Thyroid gland (tissue), 4 donors: ENCODE data around the gene GCNA. TPM values are rescaled to one million over a fixed set of nuclear protein-coding genes. Genes with fewer than 3 reads are reported as not detected.
A peak's percentile ranks its signal among the peaks of the same experiment; 100 is the strongest.
"Not testable (repeated sequence)": the region's sequence is repeated elsewhere in the genome, so short reads cannot be mapped to it uniquely, and the experiment has no call there.

ENCODE experiments used
- DNase-seq, 2 donors: peaks; one replicate each; pipeline ENCODE4 v3.0.0-alpha.2; 2019
- H3K27ac ChIP-seq, 3 donors: fragments of 200-600 bp; sonication (generic); 1 replicate in 2 of 3; 2 replicates in 1 of 3; pipeline ENCODE4 v1.5.1; 2016 to 2019; ENCODE audit warnings: mild to moderate bottlenecking in 1 of 3, moderate library complexity in 1 of 3
- H3K27me3 ChIP-seq: fragments of 200-600 bp; sonication (generic); one replicate; pipeline ENCODE4 v1.5.1; 2019
- H3K36me3 ChIP-seq, 2 donors: fragments of 200-600 bp; sonication (generic); one replicate each; pipeline ENCODE4 v1.5.1; 2016 to 2019
- H3K4me1 ChIP-seq, 2 donors: fragments of 200-600 bp; sonication (generic); one replicate each; pipeline ENCODE4 v1.5.1; 2017 to 2019
- H3K4me3 ChIP-seq, 3 donors: fragments of 200-600 bp; sonication (generic); replicated peaks in 1 of 3; 1 replicate in 2 of 3; 2 replicates in 1 of 3; pipeline ENCODE4 v1.5.1; 2016; ENCODE audit warnings: mild to moderate bottlenecking in 1 of 3
- H3K9me3 ChIP-seq: fragments of 200-600 bp; sonication (generic); one replicate; pipeline ENCODE4 v1.5.1; 2017
- POLR2A ChIP-seq, 2 donors: fragments of 450-650 bp; IDR thresholded peaks; one replicate each; pipeline ENCODE4 v1.6.1; 2017; ENCODE audit warnings: antibody characterized with exemption in 2 of 2, mild to moderate bottlenecking in 2 of 2, moderate library complexity in 1 of 2
- WGBS, 2 donors: methylation state at CpG; one replicate each; pipeline ENCODE4 v1.1.5; 2017; 5-methylcytosine and 5-hydroxymethylcytosine counted together
- intact Hi-C: fragments of 100-400 bp; cut with DNase I; formaldehyde crosslinking; loops from one replicate; pipeline ENCODE4 v1.15.1; 2023
- total RNA-seq, 4 donors: library from RNA; depleted of rRNA; stranded (reverse); fragments of >200 nt; gene quantifications; one replicate each; pipeline ENCODE4 v1.2.3, GENCODE V29; 2016
- TF ChIP-seq, protein P1 (sequence below), 6 experiments: fragments of 200-600 bp in 3 of 6; fragments of 450-650 bp in 3 of 6; sonication (generic) in 3 of 6; IDR thresholded peaks; one replicate each; pipeline ENCODE4 v1.5.1; 2016 to 2019; ENCODE audit warnings: antibody characterized with exemption in 6 of 6, mild to moderate bottlenecking in 2 of 6, inconsistent platforms in 1 of 6, moderate library complexity in 1 of 6

GCNA gene
- total RNA-seq, 4 donors from 2014 or later = 1.8 to 3.6 (median 2.5) TPM

DNA sequence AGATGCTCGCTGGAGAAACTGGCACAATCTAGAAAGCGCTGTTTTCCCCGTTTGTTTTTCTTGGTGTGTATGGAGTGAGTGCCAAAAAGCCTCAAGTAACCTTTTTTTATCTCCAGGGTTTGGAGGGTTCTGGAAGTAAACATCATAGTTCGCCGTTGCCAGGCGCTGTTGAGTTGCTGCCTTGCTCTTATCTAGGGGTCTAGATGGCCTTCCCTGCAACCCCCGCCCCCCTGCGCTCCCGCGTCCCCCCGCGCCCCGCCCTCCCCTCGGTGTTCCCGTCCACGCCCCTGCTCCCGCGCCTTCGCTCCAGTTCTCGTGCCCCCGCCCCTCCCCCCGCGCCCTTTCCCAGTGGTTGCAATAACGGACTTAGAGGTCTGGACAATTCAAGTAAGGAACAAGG, 555 bp upstream of the GCNA start:
- Histone ChIP-seq H3K4me3 (no peak overlapping the region), H3K4me1 (no peaks in the 10 kb centered on the region), H3K27ac (no peak overlapping the region), H3K27me3 (no peaks in the 10 kb centered on the region), H3K9me3 (no peaks in the 10 kb centered on the region), H3K36me3 (peaks cover 14% of the 10 kb centered on the region in 2 donors)
- TF ChIP-seq POLR2A (IDR thresholded peaks at IDR 0.05) = no peak
- TF ChIP-seq, protein P1, sequence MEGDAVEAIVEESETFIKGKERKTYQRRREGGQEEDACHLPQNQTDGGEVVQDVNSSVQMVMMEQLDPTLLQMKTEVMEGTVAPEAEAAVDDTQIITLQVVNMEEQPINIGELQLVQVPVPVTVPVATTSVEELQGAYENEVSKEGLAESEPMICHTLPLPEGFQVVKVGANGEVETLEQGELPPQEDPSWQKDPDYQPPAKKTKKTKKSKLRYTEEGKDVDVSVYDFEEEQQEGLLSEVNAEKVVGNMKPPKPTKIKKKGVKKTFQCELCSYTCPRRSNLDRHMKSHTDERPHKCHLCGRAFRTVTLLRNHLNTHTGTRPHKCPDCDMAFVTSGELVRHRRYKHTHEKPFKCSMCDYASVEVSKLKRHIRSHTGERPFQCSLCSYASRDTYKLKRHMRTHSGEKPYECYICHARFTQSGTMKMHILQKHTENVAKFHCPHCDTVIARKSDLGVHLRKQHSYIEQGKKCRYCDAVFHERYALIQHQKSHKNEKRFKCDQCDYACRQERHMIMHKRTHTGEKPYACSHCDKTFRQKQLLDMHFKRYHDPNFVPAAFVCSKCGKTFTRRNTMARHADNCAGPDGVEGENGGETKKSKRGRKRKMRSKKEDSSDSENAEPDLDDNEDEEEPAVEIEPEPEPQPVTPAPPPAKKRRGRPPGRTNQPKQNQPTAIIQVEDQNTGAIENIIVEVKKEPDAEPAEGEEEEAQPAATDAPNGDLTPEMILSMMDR (IDR thresholded peaks at IDR 0.05) = no peak
- intact Hi-C loops = no loop called here
- WGBS, 2 donors = 96% methylated on average over 22 to 24 of the region's 24 CpGs
- DNase-seq = no peak

DNA sequence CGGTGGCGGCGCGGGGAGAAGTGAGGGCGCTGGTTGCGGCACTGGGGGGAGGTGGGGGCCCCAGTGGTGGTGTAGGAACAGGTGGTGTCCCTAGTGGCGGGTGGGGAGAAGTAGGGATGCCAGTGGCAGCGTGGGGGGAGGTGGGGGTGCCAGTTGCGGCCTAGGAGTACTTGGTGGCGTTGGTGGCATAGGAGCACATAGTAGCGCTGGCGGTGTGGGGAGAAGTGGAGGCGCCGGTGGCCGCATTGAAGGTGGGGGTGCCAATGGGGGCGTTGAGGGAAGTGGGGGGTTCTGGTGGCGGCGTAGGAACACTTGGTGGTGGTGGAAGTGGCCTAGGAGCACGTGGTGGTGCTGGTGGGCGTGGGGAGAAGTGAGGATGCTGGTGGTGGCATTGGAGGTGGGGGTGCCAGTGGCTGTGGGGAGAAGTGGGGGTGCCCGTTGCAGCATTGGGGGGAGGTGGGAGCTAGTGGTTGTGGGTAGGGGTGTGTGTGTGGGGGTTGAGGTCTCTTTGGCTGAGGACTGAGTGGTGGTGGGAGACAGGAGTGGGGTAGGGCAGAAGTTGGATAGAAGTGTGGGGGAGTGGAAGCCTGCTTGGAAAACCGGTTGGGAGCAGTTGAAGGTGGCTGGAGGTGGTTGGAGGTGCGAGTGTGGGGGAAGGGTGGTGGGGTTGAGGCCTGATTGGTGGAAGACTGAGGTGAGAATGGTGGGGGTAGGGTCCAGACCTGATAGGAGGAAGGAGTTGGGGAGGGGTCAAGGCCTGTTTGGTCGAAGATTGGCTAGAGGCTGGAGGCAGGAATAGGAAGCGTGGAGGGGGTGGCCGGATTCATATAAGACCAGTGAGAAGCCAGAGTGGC, 1.1 kb downstream of the GCNA start:
- Histone ChIP-seq H3K36me3 (peaks cover 5 to 10% of the 10 kb centered on the region in 2 donors), H3K4me3 (no peak overlapping the region), H3K9me3 (no peaks in the 10 kb centered on the region), H3K27me3 (no peaks in the 10 kb centered on the region), H3K4me1 (no peaks in the 10 kb centered on the region), H3K27ac (no peak overlapping the region)
- TF ChIP-seq, protein P1 (IDR thresholded peaks at IDR 0.05) = no peak
- TF ChIP-seq POLR2A (IDR thresholded peaks at IDR 0.05) = no peak
- WGBS, 2 donors = 96% methylated on average over 21 to 26 of the region's 26 CpGs
- intact Hi-C loops = no loop called here
- no peak for DNase-seq

DNA sequence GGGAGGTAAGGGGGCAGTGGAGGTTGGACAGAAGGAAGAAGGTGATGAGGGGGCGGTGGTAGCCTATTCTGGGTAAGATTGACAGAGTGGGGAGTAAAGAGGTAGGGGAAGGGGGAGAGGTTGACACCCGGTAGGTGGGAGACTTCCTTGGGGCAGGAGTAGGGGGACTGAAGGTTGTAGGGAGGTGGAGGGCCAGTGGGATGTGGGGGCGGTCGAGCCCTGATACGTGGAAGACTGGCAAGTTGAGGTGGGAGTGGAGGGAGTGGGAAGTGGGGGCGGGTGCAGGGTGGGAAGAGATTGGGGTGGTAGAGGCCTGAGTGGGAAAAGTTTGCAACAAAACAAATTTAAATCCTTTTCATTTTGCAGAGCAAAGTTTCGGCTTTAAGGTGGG, 1.7 kb downstream of the GCNA start:
- Histone ChIP-seq H3K36me3 (peaks cover 2 to 7% of the 10 kb centered on the region in 2 donors), H3K27ac (no peak overlapping the region), H3K4me1 (no peaks in the 10 kb centered on the region), H3K4me3 (no peak overlapping the region), H3K27me3 (no peaks in the 10 kb centered on the region), H3K9me3 (no peaks in the 10 kb centered on the region)
- DNase-seq = no peak
- WGBS, 2 donors = 93 to 96% methylated on average over 7 of the region's 7 CpGs
- no peak for TF ChIP-seq POLR2A (IDR thresholded peaks at IDR 0.05)
- TF ChIP-seq, protein P1 (IDR thresholded peaks at IDR 0.05) = no peak
- intact Hi-C loops = no loop called here

DNA sequence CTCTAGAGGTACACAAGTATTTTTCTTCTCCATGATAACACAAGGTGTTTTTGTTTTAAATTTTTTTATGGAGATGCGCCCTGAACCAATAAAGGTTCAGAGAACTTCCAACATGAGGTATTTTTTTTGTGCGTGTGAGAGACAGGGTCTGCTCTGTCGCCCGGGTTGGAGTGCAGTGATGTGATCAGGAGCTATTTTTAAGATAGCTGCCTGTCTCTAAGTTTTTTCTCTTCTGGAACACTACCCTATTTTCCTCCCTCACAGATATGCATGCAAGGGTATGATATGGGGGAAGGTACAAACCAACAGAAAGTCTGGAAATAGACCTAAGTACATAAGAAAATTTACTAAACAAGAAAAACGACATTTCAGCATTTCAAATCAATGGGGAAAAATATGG, 3.0 kb downstream of the GCNA start:
- Histone ChIP-seq H3K36me3 (no peaks in the 10 kb centered on the region), H3K27me3 (no peaks in the 10 kb centered on the region), H3K9me3 (no peaks in the 10 kb centered on the region), H3K4me1 (no peaks in the 10 kb centered on the region), H3K4me3 (no peak overlapping the region), H3K27ac (no peak overlapping the region)
- 71 to 81% methylated on average over 5 of the region's 5 CpGs for WGBS, 2 donors
- TF ChIP-seq POLR2A (IDR thresholded peaks at IDR 0.05) = no peak
- TF ChIP-seq, protein P1 (IDR thresholded peaks at IDR 0.05) = no peak
- no peak for DNase-seq
- intact Hi-C loops = no loop called here

DNA sequence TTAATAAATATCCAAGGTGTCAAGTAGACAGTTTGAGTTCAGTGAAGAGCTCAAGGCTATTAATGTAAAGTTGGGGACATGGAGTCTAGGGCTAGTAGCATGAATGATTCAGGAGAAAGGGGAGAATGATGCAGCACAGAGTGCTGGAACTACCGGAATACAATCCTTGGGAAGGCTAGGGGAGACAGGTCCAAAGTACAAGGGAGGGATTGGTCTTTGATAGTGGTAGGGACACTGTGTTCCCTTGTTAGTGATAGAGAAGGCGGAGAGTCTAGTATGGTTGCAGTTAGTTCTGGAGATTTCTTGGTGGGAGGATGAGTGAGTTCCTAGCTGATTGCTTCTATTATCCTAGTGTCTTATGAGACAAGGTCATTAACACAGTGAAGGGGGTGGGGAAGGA, 8.7 kb downstream of the GCNA start:
- TF ChIP-seq, protein P1 (IDR thresholded peaks at IDR 0.05) = no peak
- TF ChIP-seq POLR2A (IDR thresholded peaks at IDR 0.05) = no peak
- intact Hi-C loops = no loop called here
- no peak for DNase-seq
- Histone ChIP-seq H3K27me3 (no peaks in the 10 kb centered on the region), H3K36me3 (no peaks in the 10 kb centered on the region), H3K4me1 (no peaks in the 10 kb centered on the region), H3K27ac (no peak overlapping the region), H3K4me3 (no peak overlapping the region), H3K9me3 (no peaks in the 10 kb centered on the region)
- 93 to 100% methylated on average over 2 of the region's 2 CpGs for WGBS, 2 donors

DNA sequence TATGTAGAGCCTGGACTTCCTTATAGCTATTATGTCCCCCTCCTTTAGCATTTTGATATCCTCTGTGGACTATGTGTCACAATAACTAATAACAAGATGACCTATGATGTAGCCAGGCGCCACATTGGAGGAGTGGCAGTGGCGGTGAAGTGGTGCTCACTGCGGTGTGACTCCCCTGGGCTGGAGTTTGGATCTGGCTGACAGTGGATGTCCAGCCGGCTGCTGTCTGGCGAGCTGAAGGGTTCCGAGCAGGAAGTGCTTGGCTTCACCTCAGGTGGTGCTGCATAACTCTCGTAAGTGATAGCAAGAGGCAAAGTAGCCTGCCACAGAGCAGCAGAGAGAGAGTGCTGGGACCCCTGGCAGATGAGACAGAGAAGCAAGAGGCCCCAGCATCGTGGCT, 15.0 kb downstream of the GCNA start:
- intact Hi-C loops, H3K9me3 ChIP-seq, H3K4me3 ChIP-seq, H3K27ac ChIP-seq, H3K4me1 ChIP-seq, H3K36me3 ChIP-seq, H3K27me3 ChIP-seq: not testable (repeated sequence)
- peak; percentile 12 to 24 for DNase-seq
- WGBS, 2 donors = 83% methylated on average over 2 of the region's 8 CpGs; no CpG with 5 or more reads in 1 of the 2 donors
